ENCODE results near the gene INPP5A. TPM values are rescaled to one million over a fixed set of nuclear protein-coding genes. Genes with fewer than 3 reads are reported as not detected.
"Not testable (repeated sequence)": the region's sequence is repeated elsewhere in the genome, so short reads cannot be mapped to it uniquely, and the experiment has no call there.

Gene INPP5A
- polyA plus RNA-seq, 3 donors from 2014 or later = 0.30 to 1.7 (median 0.48) TPM

GRCh38 chr10:132813001-132813401 lies 275.4 kb downstream of the INPP5A start:
- Mint-ChIP-seq H3K36me3 (no peaks in the 10 kb centered on the region), H3K27me3 (ENCODE audit: low read depth in 3 of 3) (peaks cover 0 to 3% (median 2%) of the 10 kb centered on the region in 3 donors), H3K4me3 (no peak overlapping the region), H3K9me3 (no peaks in the 10 kb centered on the region), H3K4me1 (no peaks in the 10 kb centered on the region), H3K27ac (no peak overlapping the region)
- no peak for DNase-seq

- H3K9me3 Mint-ChIP-seq = no peaks in the 10 kb centered on the region
- H3K36me3 Mint-ChIP-seq = no peaks in the 10 kb centered on the region
- DNase-seq = no peak
- H3K27ac Mint-ChIP-seq = no peak overlapping the region
- H3K27me3 Mint-ChIP-seq (ENCODE audit: low read depth in 3 of 3) = peaks cover 0 to 3% (median 2%) of the 10 kb centered on the region in 3 donors
- H3K4me3 Mint-ChIP-seq = no peak overlapping the region
- H3K4me1 Mint-ChIP-seq = no peaks in the 10 kb centered on the region
These were observed 276.2 kb downstream of the INPP5A start for GRCh38 chr10:132813560-132814468.

DNA sequence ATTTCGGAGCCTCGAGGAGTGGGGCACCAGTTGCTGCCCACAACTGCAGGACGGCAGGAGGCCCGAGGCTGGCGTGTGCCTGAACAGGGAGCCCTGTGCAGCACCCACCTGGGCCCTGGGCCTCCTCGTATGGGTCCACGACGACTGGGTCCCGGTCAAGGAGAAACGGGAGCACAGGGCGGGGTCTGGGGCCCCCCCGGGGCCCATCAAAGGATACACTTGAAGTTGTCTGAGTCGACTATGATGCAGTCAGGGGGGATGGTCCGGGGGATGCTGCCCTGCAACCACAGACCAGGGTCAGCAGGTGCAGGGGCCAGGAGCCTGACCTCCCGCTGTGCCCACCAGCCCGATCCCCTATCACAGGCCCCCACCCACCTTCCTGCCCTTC lies 276.9 kb downstream of the INPP5A start:
- DNase-seq = no peak

DNA sequence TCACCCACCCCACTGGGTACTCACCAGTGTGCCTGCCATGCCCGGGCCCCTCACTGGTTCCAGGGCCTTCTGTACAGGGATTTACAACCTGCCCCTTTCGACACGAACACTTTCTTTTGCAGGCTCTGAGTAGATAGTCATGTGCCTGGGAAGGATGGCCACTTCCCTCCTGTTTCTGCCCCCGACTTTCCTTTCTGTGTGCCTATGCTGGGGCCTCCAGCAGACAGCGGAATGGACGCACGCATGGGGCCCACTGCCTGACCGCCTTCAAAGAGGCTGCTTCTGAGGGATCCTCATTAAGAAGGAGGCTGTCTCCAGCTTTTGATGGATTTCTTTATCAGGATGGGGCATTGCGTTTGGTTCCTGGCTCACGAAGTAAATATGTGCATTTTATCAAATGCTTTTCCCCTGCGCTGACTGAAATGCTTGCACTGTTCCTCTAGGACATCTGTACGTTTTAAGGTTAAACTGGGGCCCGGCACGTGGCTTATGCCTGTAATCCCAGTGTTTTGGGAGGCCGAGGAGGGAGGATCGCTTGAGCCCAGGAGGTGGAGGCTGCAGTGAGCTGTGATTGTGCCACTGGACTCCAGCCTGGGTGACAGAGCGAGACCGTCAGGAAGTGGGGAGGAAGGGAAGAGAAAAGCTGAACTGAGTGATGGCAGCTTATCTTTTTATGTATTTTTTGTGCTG lies 277.7 kb downstream of the INPP5A start:
- Mint-ChIP-seq H3K27me3 (ENCODE audit: low read depth in 3 of 3) (peaks cover under 1 to 2% (median 2%) of the 10 kb centered on the region in 3 donors), H3K9me3 (no peaks in the 10 kb centered on the region), H3K27ac (no peak overlapping the region), H3K4me1 (no peaks in the 10 kb centered on the region), H3K36me3 (no peaks in the 10 kb centered on the region), H3K4me3 (no peak overlapping the region)
- DNase-seq = no peak

More for the DNA sequence above, 276.9 kb downstream of the INPP5A start:
- Mint-ChIP-seq H3K36me3 (no peaks in the 10 kb centered on the region), H3K9me3 (no peaks in the 10 kb centered on the region), H3K4me3 (no peak overlapping the region), H3K27ac (no peak overlapping the region), H3K4me1 (no peaks in the 10 kb centered on the region), H3K27me3 (ENCODE audit: low read depth in 3 of 3) (peaks cover 0 to 3% (median 2%) of the 10 kb centered on the region in 3 donors)

GRCh38 chr10:132816718-132817117 lies 279.1 kb downstream of the INPP5A start:
- no peaks in the 10 kb centered on the region for H3K36me3 Mint-ChIP-seq
- no peaks in the 10 kb centered on the region for H3K4me1 Mint-ChIP-seq
- DNase-seq = no peak
- H3K27ac Mint-ChIP-seq = no peak overlapping the region
- H3K27me3 Mint-ChIP-seq (ENCODE audit: low read depth in 3 of 3) = peaks cover 0 to 2% (median 2%) of the 10 kb centered on the region in 3 donors
- H3K9me3 Mint-ChIP-seq = no peaks in the 10 kb centered on the region
- H3K4me3 Mint-ChIP-seq = no peak overlapping the region

- DNase-seq = no peak
- H3K4me1 Mint-ChIP-seq = no peaks in the 10 kb centered on the region
- H3K27me3 Mint-ChIP-seq (ENCODE audit: low read depth in 3 of 3) = peaks cover 0 to 2% (median 2%) of the 10 kb centered on the region in 3 donors
- no peaks in the 10 kb centered on the region for H3K9me3 Mint-ChIP-seq
- H3K36me3 Mint-ChIP-seq = no peaks in the 10 kb centered on the region
- H3K4me3 Mint-ChIP-seq = no peak overlapping the region
- no peak overlapping the region for H3K27ac Mint-ChIP-seq
These were observed 280.2 kb downstream of the INPP5A start for GRCh38 chr10:132817701-132818211.

DNA sequence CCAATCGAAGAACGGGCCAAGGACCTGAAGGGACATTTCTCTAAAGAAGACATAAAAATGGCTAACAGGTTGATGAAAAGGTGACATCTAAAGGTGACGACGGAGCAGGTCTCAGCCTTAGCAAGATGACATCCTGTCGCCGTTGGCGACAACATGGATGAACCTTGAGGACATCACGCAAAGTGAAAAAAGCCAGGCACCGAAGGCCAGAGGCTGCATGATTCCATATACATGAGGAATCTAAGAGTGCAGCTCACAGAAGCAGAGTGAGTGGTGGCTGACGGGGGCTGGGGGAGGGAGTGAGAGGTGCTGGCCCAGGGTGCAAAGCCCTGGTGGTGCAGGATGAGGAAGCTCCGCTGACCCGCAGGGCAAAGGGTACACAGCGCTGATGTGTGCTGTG lies 282.5 kb downstream of the INPP5A start:
- peaks cover 0 to 2% (median 0%) of the 10 kb centered on the region in 3 donors for H3K27me3 Mint-ChIP-seq (ENCODE audit: low read depth in 3 of 3)
- H3K4me3 Mint-ChIP-seq = no peak overlapping the region
- H3K27ac Mint-ChIP-seq = no peak overlapping the region
- no peaks in the 10 kb centered on the region for H3K9me3 Mint-ChIP-seq
- no peak for DNase-seq
- no peaks in the 10 kb centered on the region for H3K4me1 Mint-ChIP-seq
- H3K36me3 Mint-ChIP-seq = no peaks in the 10 kb centered on the region

DNA sequence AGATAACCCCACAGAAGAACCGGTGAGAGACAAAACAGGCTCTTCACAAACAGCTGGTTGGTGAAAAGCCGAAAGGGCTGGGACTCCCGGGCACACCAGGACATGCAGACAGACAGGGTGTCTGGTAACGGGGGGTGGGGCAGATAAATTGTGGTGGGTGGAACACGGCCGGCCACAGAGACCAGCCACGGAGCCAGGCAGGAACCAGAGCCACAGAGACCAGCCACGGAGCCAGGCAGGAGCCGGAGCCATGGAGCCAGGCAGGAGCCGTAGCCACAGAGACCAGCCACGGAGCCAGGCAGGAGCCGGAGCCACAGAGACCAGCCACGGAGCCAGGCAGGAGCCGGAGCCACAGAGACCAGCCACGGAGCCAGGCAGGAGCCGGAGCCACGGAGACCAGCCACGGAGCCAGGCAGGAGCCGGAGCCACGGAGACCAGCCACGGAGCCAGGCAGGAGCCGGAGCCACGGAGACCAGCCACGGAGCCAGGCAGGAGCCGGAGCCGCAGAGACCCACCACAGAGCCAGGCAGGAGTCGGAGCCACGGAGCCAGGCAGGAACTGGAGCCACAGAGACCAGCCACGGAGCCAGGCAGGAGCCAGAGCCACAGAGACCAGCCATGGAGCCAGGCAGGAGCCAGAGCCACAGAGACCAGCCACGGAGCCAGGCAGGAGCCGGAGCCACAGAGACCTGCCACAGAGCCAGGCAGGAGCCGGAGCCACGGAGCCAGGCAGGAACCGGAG lies 288.4 kb downstream of the INPP5A start:
- H3K36me3 Mint-ChIP-seq; DNase-seq; H3K27me3 Mint-ChIP-seq (ENCODE audit: low read depth in 3 of 3); H3K4me3 Mint-ChIP-seq; H3K4me1 Mint-ChIP-seq; H3K9me3 Mint-ChIP-seq: not testable (repeated sequence)
- peak overlapping the region in 1 of 6 donors; percentile 68 for H3K27ac Mint-ChIP-seq

GRCh38 chr10:132826524-132827422 lies 289.2 kb downstream of the INPP5A start:
- no peaks in the 10 kb centered on the region for H3K4me1 Mint-ChIP-seq
- H3K36me3 Mint-ChIP-seq = no peaks in the 10 kb centered on the region
- no peak for DNase-seq

GRCh38 chr10:132827423-132827789 lies 289.8 kb downstream of the INPP5A start:
- H3K27ac Mint-ChIP-seq = no peak overlapping the region
- no peak overlapping the region for H3K4me3 Mint-ChIP-seq
- peaks cover 0 to 4% (median 0%) of the 10 kb centered on the region in 3 donors for H3K27me3 Mint-ChIP-seq (ENCODE audit: low read depth in 3 of 3)
- no peaks in the 10 kb centered on the region for H3K36me3 Mint-ChIP-seq
- no peaks in the 10 kb centered on the region for H3K9me3 Mint-ChIP-seq
- no peaks in the 10 kb centered on the region for H3K4me1 Mint-ChIP-seq
- DNase-seq = no peak

More at GRCh38 chr10:132826524-132827422, 289.2 kb downstream of the INPP5A start:
- Mint-ChIP-seq H3K27ac (no peak overlapping the region), H3K27me3 (ENCODE audit: low read depth in 3 of 3) (peaks cover 0 to 4% (median 0%) of the 10 kb centered on the region in 3 donors), H3K4me3 (no peak overlapping the region), H3K9me3 (no peaks in the 10 kb centered on the region)

GRCh38 chr10:132827861-132828539 lies 290.4 kb downstream of the INPP5A start:
- H3K27ac Mint-ChIP-seq = no peak overlapping the region
- no peaks in the 10 kb centered on the region for H3K4me1 Mint-ChIP-seq
- H3K9me3 Mint-ChIP-seq = no peaks in the 10 kb centered on the region
- peaks cover 0 to 4% (median 2%) of the 10 kb centered on the region in 3 donors for H3K27me3 Mint-ChIP-seq (ENCODE audit: low read depth in 3 of 3)
- no peak for DNase-seq
- no peaks in the 10 kb centered on the region for H3K36me3 Mint-ChIP-seq
- H3K4me3 Mint-ChIP-seq = no peak overlapping the region

- Mint-ChIP-seq H3K27me3 (ENCODE audit: low read depth in 3 of 3) (peaks cover 0 to 4% (median 2%) of the 10 kb centered on the region in 3 donors), H3K4me3 (no peak overlapping the region)
These were observed 291.1 kb downstream of the INPP5A start for GRCh38 chr10:132828681-132829080.

More at GRCh38 chr10:132828681-132829080, 291.1 kb downstream of the INPP5A start:
- Mint-ChIP-seq H3K9me3 (no peaks in the 10 kb centered on the region), H3K36me3 (no peaks in the 10 kb centered on the region), H3K27ac (no peak overlapping the region), H3K4me1 (no peaks in the 10 kb centered on the region)
- DNase-seq = no peak
